HL-60 (cell line): ENCODE measurements around the gene ATP1B4.
"Not testable (repeated sequence)": the region's sequence is repeated elsewhere in the genome, so short reads cannot be mapped to it uniquely, and the experiment has no call there.

Source experiments
- DNase-seq, 2 experiments: peaks; one replicate each; pipeline ENCODE4 v3.0.0-alpha.2; 2010 to 2020; ENCODE audit warnings: low read depth in 1 of 2, low spot score in 1 of 2
- H3K27ac ChIP-seq: fragments of 250-450 bp; sonication (Bioruptor Pico); replicated peaks from 2 replicates; pipeline ENCODE4 v1.5.1; 2020; ENCODE audit warnings: mild to moderate bottlenecking, moderate library complexity
- H3K27me3 ChIP-seq: fragments of 250-450 bp; sonication (Bioruptor Pico); 2 replicates; pipeline ENCODE4 v1.5.1; 2021; ENCODE audit warnings: mild to moderate bottlenecking, moderate library complexity; ENCODE audit not compliant: insufficient read depth, poor library complexity, severe bottlenecking
- H3K4me3 ChIP-seq: replicated peaks from 2 replicates; pipeline ENCODE4 v1.5.1; 2011; ENCODE audit warnings: mild to moderate bottlenecking, control low read depth, low read length; ENCODE audit not compliant: insufficient read depth
- GABPA ChIP-seq: IDR thresholded peaks from 2 replicates; pipeline ENCODE4 v1.6.1; 2012; ENCODE audit warnings: low read depth
- POLR2AphosphoS5 ChIP-seq: IDR thresholded peaks from 2 replicates; pipeline ENCODE4 v1.6.1; 2012; ENCODE audit warnings: low read depth
- SPI1 ChIP-seq: IDR thresholded peaks from 2 replicates; pipeline ENCODE4 v1.6.1; 2012; ENCODE audit warnings: low read depth, mild to moderate bottlenecking, borderline replicate concordance
- TF ChIP-seq, protein P1 (sequence below): IDR thresholded peaks from one replicate; pipeline ENCODE4 v1.5.1; 2011; ENCODE audit warnings: low read length, control low read depth, inconsistent platforms; ENCODE audit not compliant: insufficient read depth
- TF ChIP-seq, protein P2 (sequence below): IDR thresholded peaks from 2 replicates; pipeline ENCODE4 v1.6.1; 2012; ENCODE audit warnings: low read depth; ENCODE audit not compliant: insufficient replicate concordance

Gene ATP1B4

DNA sequence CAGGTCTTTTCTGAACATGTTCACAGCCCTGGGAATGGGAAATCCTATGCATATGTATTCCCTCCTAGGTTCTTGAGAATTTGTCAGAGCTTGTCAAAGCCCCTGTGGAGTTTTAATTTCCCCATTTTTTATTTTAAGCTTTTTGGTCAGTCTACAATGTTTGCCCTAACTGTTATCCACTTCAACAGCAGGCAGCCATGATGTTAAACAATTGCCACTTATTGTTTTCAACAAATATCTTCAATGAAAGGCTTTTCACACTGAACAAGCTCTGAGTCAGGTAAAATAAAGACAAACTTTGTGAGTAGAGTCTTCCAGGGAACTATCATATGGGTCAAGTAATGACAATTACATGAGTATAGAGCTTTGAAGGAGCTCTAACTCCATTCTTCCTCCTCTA is 25.0 kb upstream of the ATP1B4 start:
- Histone ChIP-seq H3K27ac (no peak overlapping the region), H3K4me3 (no peak overlapping the region), H3K27me3 (no peaks in the 10 kb centered on the region)
- no peak for DNase-seq
- TF ChIP-seq, protein P1, sequence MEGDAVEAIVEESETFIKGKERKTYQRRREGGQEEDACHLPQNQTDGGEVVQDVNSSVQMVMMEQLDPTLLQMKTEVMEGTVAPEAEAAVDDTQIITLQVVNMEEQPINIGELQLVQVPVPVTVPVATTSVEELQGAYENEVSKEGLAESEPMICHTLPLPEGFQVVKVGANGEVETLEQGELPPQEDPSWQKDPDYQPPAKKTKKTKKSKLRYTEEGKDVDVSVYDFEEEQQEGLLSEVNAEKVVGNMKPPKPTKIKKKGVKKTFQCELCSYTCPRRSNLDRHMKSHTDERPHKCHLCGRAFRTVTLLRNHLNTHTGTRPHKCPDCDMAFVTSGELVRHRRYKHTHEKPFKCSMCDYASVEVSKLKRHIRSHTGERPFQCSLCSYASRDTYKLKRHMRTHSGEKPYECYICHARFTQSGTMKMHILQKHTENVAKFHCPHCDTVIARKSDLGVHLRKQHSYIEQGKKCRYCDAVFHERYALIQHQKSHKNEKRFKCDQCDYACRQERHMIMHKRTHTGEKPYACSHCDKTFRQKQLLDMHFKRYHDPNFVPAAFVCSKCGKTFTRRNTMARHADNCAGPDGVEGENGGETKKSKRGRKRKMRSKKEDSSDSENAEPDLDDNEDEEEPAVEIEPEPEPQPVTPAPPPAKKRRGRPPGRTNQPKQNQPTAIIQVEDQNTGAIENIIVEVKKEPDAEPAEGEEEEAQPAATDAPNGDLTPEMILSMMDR = no peak
- no peak for TF ChIP-seq SPI1
- TF ChIP-seq, protein P2, sequence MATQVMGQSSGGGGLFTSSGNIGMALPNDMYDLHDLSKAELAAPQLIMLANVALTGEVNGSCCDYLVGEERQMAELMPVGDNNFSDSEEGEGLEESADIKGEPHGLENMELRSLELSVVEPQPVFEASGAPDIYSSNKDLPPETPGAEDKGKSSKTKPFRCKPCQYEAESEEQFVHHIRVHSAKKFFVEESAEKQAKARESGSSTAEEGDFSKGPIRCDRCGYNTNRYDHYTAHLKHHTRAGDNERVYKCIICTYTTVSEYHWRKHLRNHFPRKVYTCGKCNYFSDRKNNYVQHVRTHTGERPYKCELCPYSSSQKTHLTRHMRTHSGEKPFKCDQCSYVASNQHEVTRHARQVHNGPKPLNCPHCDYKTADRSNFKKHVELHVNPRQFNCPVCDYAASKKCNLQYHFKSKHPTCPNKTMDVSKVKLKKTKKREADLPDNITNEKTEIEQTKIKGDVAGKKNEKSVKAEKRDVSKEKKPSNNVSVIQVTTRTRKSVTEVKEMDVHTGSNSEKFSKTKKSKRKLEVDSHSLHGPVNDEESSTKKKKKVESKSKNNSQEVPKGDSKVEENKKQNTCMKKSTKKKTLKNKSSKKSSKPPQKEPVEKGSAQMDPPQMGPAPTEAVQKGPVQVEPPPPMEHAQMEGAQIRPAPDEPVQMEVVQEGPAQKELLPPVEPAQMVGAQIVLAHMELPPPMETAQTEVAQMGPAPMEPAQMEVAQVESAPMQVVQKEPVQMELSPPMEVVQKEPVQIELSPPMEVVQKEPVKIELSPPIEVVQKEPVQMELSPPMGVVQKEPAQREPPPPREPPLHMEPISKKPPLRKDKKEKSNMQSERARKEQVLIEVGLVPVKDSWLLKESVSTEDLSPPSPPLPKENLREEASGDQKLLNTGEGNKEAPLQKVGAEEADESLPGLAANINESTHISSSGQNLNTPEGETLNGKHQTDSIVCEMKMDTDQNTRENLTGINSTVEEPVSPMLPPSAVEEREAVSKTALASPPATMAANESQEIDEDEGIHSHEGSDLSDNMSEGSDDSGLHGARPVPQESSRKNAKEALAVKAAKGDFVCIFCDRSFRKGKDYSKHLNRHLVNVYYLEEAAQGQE = no peak
- TF ChIP-seq POLR2AphosphoS5 = no peak
- TF ChIP-seq GABPA = no peak

DNA sequence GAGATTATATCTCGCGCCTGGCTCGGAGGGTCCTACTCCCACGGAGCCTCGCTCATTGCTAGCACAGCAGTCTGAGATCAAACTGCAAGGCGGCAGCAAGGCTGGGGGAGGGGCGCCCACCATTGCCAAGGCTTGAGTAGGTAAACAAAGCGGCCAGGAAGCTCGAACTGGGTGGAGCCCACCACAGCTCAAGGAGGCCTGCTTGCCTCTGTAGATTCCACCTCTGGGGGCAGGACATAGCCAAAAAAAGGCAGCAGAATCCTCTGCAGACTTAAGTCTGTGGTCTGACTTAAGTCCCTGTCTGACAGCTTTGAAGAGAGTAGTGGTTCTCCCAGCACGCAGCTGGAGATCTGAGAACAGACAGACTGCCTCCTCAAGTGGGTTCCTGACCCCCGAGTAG is 17.3 kb upstream of the ATP1B4 start:
- not testable (repeated sequence) for DNase-seq, H3K27ac ChIP-seq, H3K4me3 ChIP-seq, H3K27me3 ChIP-seq

DNA sequence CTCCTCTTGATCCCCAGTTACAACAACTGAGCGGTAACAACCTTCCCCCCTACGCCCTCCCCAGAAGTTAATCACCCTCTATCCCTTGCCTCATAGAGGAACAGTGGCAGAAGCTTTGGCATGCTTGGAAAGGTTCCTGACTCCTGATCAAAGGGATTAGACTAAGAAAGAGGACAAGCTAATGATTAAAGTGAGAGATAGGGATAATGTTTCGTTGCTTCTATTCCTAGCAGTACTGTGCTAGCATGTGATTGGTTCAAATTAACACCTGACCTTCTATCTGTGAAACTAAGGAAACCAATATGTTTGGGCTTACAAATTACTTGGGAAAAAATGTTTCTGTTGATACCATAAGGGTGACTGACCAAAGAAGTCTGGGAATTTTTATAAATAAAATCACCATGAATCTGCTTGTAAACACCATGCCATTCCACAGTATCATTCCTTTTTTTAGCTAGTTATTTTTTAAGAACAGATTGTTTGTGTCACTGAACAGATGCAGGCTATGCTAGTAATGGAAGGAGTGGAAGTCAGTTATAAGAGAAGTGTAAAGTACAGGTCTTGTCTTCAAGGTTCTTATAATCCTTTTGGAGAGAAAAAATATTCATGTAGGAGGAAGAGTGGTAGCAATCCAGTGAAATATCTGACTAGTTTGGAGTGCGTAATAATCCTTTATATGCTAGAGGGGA is 11.3 kb upstream of the ATP1B4 start:
- TF ChIP-seq, protein P2 = no peak
- TF ChIP-seq, protein P1 = no peak
- no peak for TF ChIP-seq SPI1
- TF ChIP-seq POLR2AphosphoS5 = no peak
- no peak for TF ChIP-seq GABPA
- DNase-seq = no peak
- Histone ChIP-seq H3K27me3 (no peaks in the 10 kb centered on the region), H3K4me3 (no peak overlapping the region), H3K27ac (no peak overlapping the region)

DNA sequence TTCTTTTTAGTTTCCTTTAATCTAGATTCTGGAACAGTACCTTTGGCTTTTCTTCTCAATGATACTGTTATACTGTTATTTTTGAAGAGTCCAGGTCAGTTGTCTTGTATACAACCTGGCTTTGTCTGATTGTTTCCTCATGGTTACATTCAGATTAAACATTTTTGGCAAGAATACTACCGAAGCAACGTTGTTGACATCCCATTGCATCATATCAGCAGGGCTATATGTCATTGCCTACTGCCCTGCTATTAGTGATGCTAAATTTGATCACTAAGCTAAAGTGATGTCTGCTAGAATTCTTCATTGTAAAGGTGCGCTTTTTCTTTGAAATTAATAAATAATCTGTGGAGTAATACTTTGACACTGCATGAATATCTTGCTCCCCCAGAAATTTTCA is 5.8 kb upstream of the ATP1B4 start:
- Histone ChIP-seq H3K27me3 (no peaks in the 10 kb centered on the region), H3K27ac (no peak overlapping the region), H3K4me3 (no peak overlapping the region)
- DNase-seq = no peak
- TF ChIP-seq SPI1 (no peak), POLR2AphosphoS5 (no peak), GABPA (no peak)
- TF ChIP-seq, protein P2 = no peak
- TF ChIP-seq, protein P1 = no peak
